ENCODE measurements around the gene TCFL5. TPM values are rescaled to one million over a fixed set of nuclear protein-coding genes. Genes with fewer than 3 reads are reported as not detected.

TCFL5 gene
- total and polyA plus RNA-seq, 2 donors from 2014 or later: 6.1 to 11.5 TPM

- H3K36me3 ChIP-seq (ENCODE audit: control insufficient read depth in 2 of 3, insufficient read depth in 3 of 3, low read length in 3 of 3): peaks cover 0 to 23% (median 21%) of the 10 kb centered on the region in 3 donors
- H3K4me3 ChIP-seq (ENCODE audit: low read length in 3 of 3): no peak overlapping the region
- no peak overlapping the region for H3K9ac ChIP-seq (ENCODE audit: low read length in 3 of 3)
- no peak overlapping the region for H3K27ac ChIP-seq (ENCODE audit: low read depth in 2 of 2, low read length in 2 of 2)
- no peaks in the 10 kb centered on the region for H3K9me3 ChIP-seq (ENCODE audit: control insufficient read depth in 2 of 3, insufficient read depth in 1 of 3, low read length in 3 of 3)
- peaks cover 0 to 13% (median 0%) of the 10 kb centered on the region in 3 donors for H3K4me1 ChIP-seq (ENCODE audit: control insufficient read depth in 2 of 3, insufficient read depth in 2 of 3, low read depth in 1 of 3, low read length in 3 of 3)
- DNase-seq: peak in 3 of 5 donors; percentile 39 to 65 (median 56)
- intact Hi-C loops (cut with DNase I): loop anchor here (10.0 kb wide), 1 partner anchor 105 kb away; the partner anchor contains the start of gene BHLHE23
- FAIRE-seq: no peak
- H3K27me3 ChIP-seq (ENCODE audit: control insufficient read depth, insufficient read depth, low read length): no peaks in the 10 kb centered on the region
- TF ChIP-seq CTCF (IDR thresholded peaks at IDR 0.05; ENCODE audit: borderline replicate concordance, extremely low read depth, insufficient read depth): no peak
Observed at GRCh38 chr20:62899633-62900051, 38.0 kb upstream of the TCFL5 start.

GRCh38 chr20:62898970-62899632 lies 37.5 kb upstream of the TCFL5 start:
- intact Hi-C loops (cut with DNase I): loop anchor here (10.0 kb wide), 1 partner anchor 106 kb away; the partner anchor contains the start of gene BHLHE23
- no peak overlapping the region for H3K27ac ChIP-seq (ENCODE audit: low read depth in 2 of 2, low read length in 2 of 2)
- peaks cover 2 to 25% (median 23%) of the 10 kb centered on the region in 3 donors for H3K36me3 ChIP-seq (ENCODE audit: control insufficient read depth in 2 of 3, insufficient read depth in 3 of 3, low read length in 3 of 3)
- no peak overlapping the region for H3K9ac ChIP-seq (ENCODE audit: low read length in 3 of 3)
- FAIRE-seq: no peak
- DNase-seq: no peak
- no peaks in the 10 kb centered on the region for H3K9me3 ChIP-seq (ENCODE audit: control insufficient read depth in 2 of 3, insufficient read depth in 1 of 3, low read length in 3 of 3)
- no peak overlapping the region for H3K4me3 ChIP-seq (ENCODE audit: low read length in 3 of 3)
- peaks cover 0 to 13% (median 0%) of the 10 kb centered on the region in 3 donors for H3K4me1 ChIP-seq (ENCODE audit: control insufficient read depth in 2 of 3, insufficient read depth in 2 of 3, low read depth in 1 of 3, low read length in 3 of 3)
- TF ChIP-seq CTCF (IDR thresholded peaks at IDR 0.05; ENCODE audit: borderline replicate concordance, extremely low read depth, insufficient read depth): no peak
- no peaks in the 10 kb centered on the region for H3K27me3 ChIP-seq (ENCODE audit: control insufficient read depth, insufficient read depth, low read length)

- FAIRE-seq (no peak), DNase-seq (no peak)
- no peak overlapping the region for H3K9ac ChIP-seq (ENCODE audit: low read length in 3 of 3)
- H3K4me3 ChIP-seq (ENCODE audit: low read length in 3 of 3): no peak overlapping the region
- H3K27ac ChIP-seq (ENCODE audit: low read depth in 2 of 2, low read length in 2 of 2): no peak overlapping the region
- H3K36me3 ChIP-seq (ENCODE audit: control insufficient read depth in 2 of 3, insufficient read depth in 3 of 3, low read length in 3 of 3): peaks cover 2 to 27% (median 22%) of the 10 kb centered on the region in 3 donors
- H3K9me3 ChIP-seq (ENCODE audit: control insufficient read depth in 2 of 3, insufficient read depth in 1 of 3, low read length in 3 of 3): no peaks in the 10 kb centered on the region
- peaks cover 0 to 13% (median 0%) of the 10 kb centered on the region in 3 donors for H3K4me1 ChIP-seq (ENCODE audit: control insufficient read depth in 2 of 3, insufficient read depth in 2 of 3, low read depth in 1 of 3, low read length in 3 of 3)
- no peaks in the 10 kb centered on the region for H3K27me3 ChIP-seq (ENCODE audit: control insufficient read depth, insufficient read depth, low read length)
- no peak for TF ChIP-seq CTCF (IDR thresholded peaks at IDR 0.05; ENCODE audit: borderline replicate concordance, extremely low read depth, insufficient read depth)
- intact Hi-C loops (cut with DNase I): loop anchor here (10.0 kb wide), 1 partner anchor 106 kb away; the partner anchor contains the start of gene BHLHE23
Observed at GRCh38 chr20:62898093-62898964, 36.7 kb upstream of the TCFL5 start.
